ENCODE data around the gene GJA4. TPM values are rescaled to one million over a fixed set of nuclear protein-coding genes. Genes with fewer than 3 reads are reported as not detected.

Gene GJA4
- total RNA-seq, 1 experiment from 2014 or later, result not detected

- Histone ChIP-seq H3K9me3 (no peaks in the 10 kb centered on the region), H3K27me3 (replicated peaks; ENCODE audit: control insufficient read depth, insufficient read depth, low read length) (no peaks in the 10 kb centered on the region), H3K4me3 (ENCODE audit: low read depth, low read length) (no peak overlapping the region), H3K4me1 (peaks cover 10% of the 10 kb centered on the region), H3K36me3 (ENCODE audit: control insufficient read depth, insufficient read depth, low read length) (no peaks in the 10 kb centered on the region)
- no peak for TF ChIP-seq CTCF (IDR thresholded peaks at IDR 0.05; ENCODE audit: insufficient read depth in 1 of 2, low read depth in 1 of 2, low read length in 1 of 2, severe bottlenecking in 1 of 2, unreplicated experiment in 1 of 2)
- Mint-ChIP-seq H3K4me3 (ENCODE audit: unreplicated experiment) (no peak overlapping the region), H3K27ac (ENCODE audit: unreplicated experiment) (no peak overlapping the region), H3K9me3 (ENCODE audit: unreplicated experiment) (no peaks in the 10 kb centered on the region), H3K36me3 (ENCODE audit: insufficient read depth, unreplicated experiment) (no peaks in the 10 kb centered on the region), H3K27me3 (ENCODE audit: insufficient read depth, unreplicated experiment) (no peaks in the 10 kb centered on the region), H3K4me1 (ENCODE audit: low read depth, unreplicated experiment) (peaks cover 10% of the 10 kb centered on the region)
- no peak for DNase-seq
- POLR2A ChIA-PET, result no interaction called here
- no TSS peak for BruUV-seq (replicated peaks)
- CTCF ChIA-PET, result no interaction called here
- intact Hi-C loops (cut with micrococcal nuclease; ENCODE audit: unreplicated experiment), result no loop called here
Observed at GRCh38 chr1:34746785-34747637, 45.8 kb upstream of the GJA4 start.

GRCh38 chr1:34747638-34747941 is 45.2 kb upstream of the GJA4 start:
- BruUV-seq (replicated peaks), result no TSS peak
- H3K4me1 Mint-ChIP-seq (ENCODE audit: low read depth, unreplicated experiment), result peaks cover 5% of the 10 kb centered on the region
- H3K36me3 ChIP-seq (ENCODE audit: control insufficient read depth, insufficient read depth, low read length), result no peaks in the 10 kb centered on the region
- H3K27ac Mint-ChIP-seq (ENCODE audit: unreplicated experiment), result no peak overlapping the region
- no peaks in the 10 kb centered on the region for H3K36me3 Mint-ChIP-seq (ENCODE audit: insufficient read depth, unreplicated experiment)
- H3K4me1 ChIP-seq, result peaks cover 5% of the 10 kb centered on the region; the same call in 1 of the 2 replicates
- no peak overlapping the region for H3K4me3 Mint-ChIP-seq (ENCODE audit: unreplicated experiment)
- TF ChIP-seq CTCF (IDR thresholded peaks at IDR 0.05; ENCODE audit: insufficient read depth in 1 of 2, low read depth in 1 of 2, low read length in 1 of 2, severe bottlenecking in 1 of 2, unreplicated experiment in 1 of 2), result no peak
- H3K27me3 ChIP-seq (replicated peaks; ENCODE audit: control insufficient read depth, insufficient read depth, low read length), result no peaks in the 10 kb centered on the region
- CTCF ChIA-PET, result no interaction called here
- POLR2A ChIA-PET, result no interaction called here
- H3K9me3 ChIP-seq, result no peaks in the 10 kb centered on the region
- intact Hi-C loops (cut with micrococcal nuclease; ENCODE audit: unreplicated experiment), result no loop called here
- no peak for DNase-seq
- no peaks in the 10 kb centered on the region for H3K27me3 Mint-ChIP-seq (ENCODE audit: insufficient read depth, unreplicated experiment)
- H3K9me3 Mint-ChIP-seq (ENCODE audit: unreplicated experiment), result no peaks in the 10 kb centered on the region
- no peak overlapping the region for H3K4me3 ChIP-seq (ENCODE audit: low read depth, low read length)

DNA sequence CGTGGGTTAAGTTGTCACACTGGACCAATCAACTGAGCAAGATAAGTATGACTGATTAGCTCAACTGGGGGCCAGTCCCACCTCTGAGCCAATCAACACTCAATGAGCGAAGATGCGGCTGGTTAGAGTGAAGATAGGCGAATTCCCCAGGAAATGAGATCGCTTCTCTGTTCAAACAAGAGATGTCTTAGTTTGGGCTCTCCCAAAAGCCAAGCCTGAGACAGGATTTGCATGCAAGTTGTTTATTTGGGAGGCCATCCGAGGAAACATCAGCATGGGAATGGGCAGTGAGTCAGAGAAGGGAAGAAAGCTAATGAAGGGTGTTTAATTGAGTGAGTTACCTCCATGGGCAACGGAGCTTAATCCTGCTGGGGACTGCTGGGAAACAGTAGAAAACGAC is 42.8 kb upstream of the GJA4 start:
- CTCF ChIA-PET, result no interaction called here
- H3K4me3 ChIP-seq (ENCODE audit: low read depth, low read length), result no peak overlapping the region

More for the DNA sequence above, 42.8 kb upstream of the GJA4 start:
- H3K27ac Mint-ChIP-seq (ENCODE audit: unreplicated experiment), result no peak overlapping the region
- no peaks in the 10 kb centered on the region for H3K36me3 Mint-ChIP-seq (ENCODE audit: insufficient read depth, unreplicated experiment)
- POLR2A ChIA-PET, result no interaction called here
- H3K4me3 Mint-ChIP-seq (ENCODE audit: unreplicated experiment), result no peak overlapping the region
- intact Hi-C loops (cut with micrococcal nuclease; ENCODE audit: unreplicated experiment), result no loop called here
- no peaks in the 10 kb centered on the region for H3K9me3 Mint-ChIP-seq (ENCODE audit: unreplicated experiment)
- no peak for TF ChIP-seq CTCF (IDR thresholded peaks at IDR 0.05; ENCODE audit: insufficient read depth in 1 of 2, low read depth in 1 of 2, low read length in 1 of 2, severe bottlenecking in 1 of 2, unreplicated experiment in 1 of 2)
- H3K27me3 Mint-ChIP-seq (ENCODE audit: insufficient read depth, unreplicated experiment), result no peaks in the 10 kb centered on the region
- H3K9me3 ChIP-seq, result no peaks in the 10 kb centered on the region
- no peak for DNase-seq
- H3K27me3 ChIP-seq (replicated peaks; ENCODE audit: control insufficient read depth, insufficient read depth, low read length), result no peaks in the 10 kb centered on the region
- BruUV-seq (replicated peaks), result no TSS peak
- no peaks in the 10 kb centered on the region for H3K4me1 Mint-ChIP-seq (ENCODE audit: low read depth, unreplicated experiment)
- no peaks in the 10 kb centered on the region for H3K4me1 ChIP-seq
- no peaks in the 10 kb centered on the region for H3K36me3 ChIP-seq (ENCODE audit: control insufficient read depth, insufficient read depth, low read length)

Measured in Caco-2 (cell line).